ENCODE results near the gene UFM1. TPM values are rescaled to one million over a fixed set of nuclear protein-coding genes. Genes with fewer than 3 reads are reported as not detected.

UFM1 gene
- total and polyA plus RNA-seq, 2 of the 4 experiments (the other 2 are of a cell fraction), result 43.5 to 94.5 TPM

DNA sequence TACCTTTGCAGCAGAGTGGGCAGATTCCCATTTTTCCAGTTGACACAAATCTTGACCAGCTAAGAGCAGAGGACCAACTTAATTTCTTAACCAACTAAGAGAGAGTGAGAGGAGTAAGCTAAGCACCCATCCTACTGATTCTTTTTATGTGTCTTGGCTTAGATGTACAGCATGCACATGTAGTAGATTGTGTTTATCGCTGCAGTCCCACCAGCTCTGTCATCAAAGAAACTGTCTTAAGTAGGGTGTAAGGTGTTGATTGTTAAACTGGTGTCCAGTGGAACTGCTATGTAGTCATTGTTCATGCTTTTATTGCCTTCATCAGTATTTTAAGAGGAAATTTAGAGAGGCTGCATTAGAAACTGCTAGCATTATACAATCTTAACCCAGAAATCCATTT, 9.0 kb upstream of the UFM1 start:
- Histone ChIP-seq H3K14ac (replicated peaks; ENCODE audit: low read depth, low read length) (no peak overlapping the region), H3K36me3 (ENCODE audit: control insufficient read depth, insufficient read depth, low read length) (no peaks in the 10 kb centered on the region), H3K56ac (ENCODE audit: extremely low read depth, insufficient read depth, low read length) (no peak overlapping the region), H3K4me1 (ENCODE audit: control insufficient read depth, insufficient read depth, low read length) (no peaks in the 10 kb centered on the region), H2AFZ (replicated peaks; ENCODE audit: low read length, poor library complexity) (no peak overlapping the region), H2BK15ac (ENCODE audit: low read depth, low read length) (no peak overlapping the region), H3K4me2 (ENCODE audit: low read depth, low read length) (no peak overlapping the region), H4K20me1 (ENCODE audit: insufficient read depth, low read length) (no peaks in the 10 kb centered on the region), H3K27ac (ENCODE audit: insufficient read depth, low read length) (no peak overlapping the region), H3K18ac (ENCODE audit: low read depth, low read length) (no peak overlapping the region), H4K91ac (ENCODE audit: insufficient read depth, low read depth, low read length) (no peak overlapping the region), H2AK9ac (replicated peaks; ENCODE audit: low read depth, low read length, poor library complexity) (no peak overlapping the region), H2AK5ac (ENCODE audit: low read depth, low read length) (no peak overlapping the region), H2BK120ac (ENCODE audit: low read depth, low read length) (no peak overlapping the region), H3K23ac (ENCODE audit: low read depth, low read length) (no peak overlapping the region), H3K4ac (ENCODE audit: low read depth, low read length) (no peak overlapping the region), H2BK20ac (ENCODE audit: low read depth, low read length) (no peak overlapping the region), H4K8ac (ENCODE audit: low read depth in 2 of 2, low read length in 2 of 2) (no peak overlapping the region), H2BK5ac (ENCODE audit: low read depth, low read length, poor library complexity, severe bottlenecking) (no peak overlapping the region), H3K9ac (ENCODE audit: low read depth, low read length) (no peak overlapping the region), H3K79me1 (ENCODE audit: low read depth in 1 of 2, low read length in 2 of 2) (no peaks in the 10 kb centered on the region), H3K9me3 (ENCODE audit: control insufficient read depth, insufficient read depth, low read length) (no peaks in the 10 kb centered on the region), H3K9me1 (ENCODE audit: insufficient read depth, low read length) (no peaks in the 10 kb centered on the region), H3K27me3 (ENCODE audit: control insufficient read depth, insufficient read depth, low read length) (no peaks in the 10 kb centered on the region), H3K4me3 (ENCODE audit: insufficient read depth, low read depth, low read length) (no peak overlapping the region), H4K5ac (ENCODE audit: low read depth, low read length) (no peak overlapping the region)
- no peak for ATAC-seq (ENCODE audit: low read depth)
- no peak for DNase-seq
- intact Hi-C loops (cut with micrococcal nuclease), result loop anchor here (10.0 kb wide), 1 partner anchor 424 kb away; no protein-coding TSS in a partner anchor
- WGBS, 2 experiments (ENCODE audit: extremely low coverage in 2 of 2, insufficient read length in 1 of 2), result 80% methylated on average over 1 of the region's 1 CpG; no CpG with 5 or more reads in 1 of the 2 experiments
- no TSS peak for BruUV-seq (replicated peaks)
- POLR2A ChIA-PET (ENCODE audit: unreplicated experiment), result no interaction called here
- CTCF ChIA-PET, result no interaction called here
- in situ Hi-C loops (cut with MboI; ENCODE audit: low sequenced_read_pairs), result no loop called here
- dilution Hi-C loops (cut with HindIII; ENCODE audit: low sequenced_read_pairs, unreplicated experiment), result no loop called here
- TF ChIP-seq POLR2A (IDR thresholded peaks at IDR 0.05; ENCODE audit: low read depth, low read length) (no peak), CHD1 (IDR thresholded peaks at IDR 0.05; ENCODE audit: low read depth, low read length) (no peak), RCOR1 (IDR thresholded peaks at IDR 0.05; ENCODE audit: insufficient replicate concordance, low read length) (no peak), SMC3 (IDR thresholded peaks at IDR 0.05; ENCODE audit: low read depth, low read length) (no peak), MXI1 (IDR thresholded peaks at IDR 0.05; ENCODE audit: borderline replicate concordance, low read depth, low read length) (no peak), FOS (IDR thresholded peaks at IDR 0.05; ENCODE audit: low read depth, low read length) (no peak), CEBPB (IDR thresholded peaks at IDR 0.05; ENCODE audit: low read depth, low read length) (no peak), NFE2L2 (IDR thresholded peaks at IDR 0.05; ENCODE audit: low read depth, low read length) (no peak)
- TF ChIP-seq, protein P1, sequence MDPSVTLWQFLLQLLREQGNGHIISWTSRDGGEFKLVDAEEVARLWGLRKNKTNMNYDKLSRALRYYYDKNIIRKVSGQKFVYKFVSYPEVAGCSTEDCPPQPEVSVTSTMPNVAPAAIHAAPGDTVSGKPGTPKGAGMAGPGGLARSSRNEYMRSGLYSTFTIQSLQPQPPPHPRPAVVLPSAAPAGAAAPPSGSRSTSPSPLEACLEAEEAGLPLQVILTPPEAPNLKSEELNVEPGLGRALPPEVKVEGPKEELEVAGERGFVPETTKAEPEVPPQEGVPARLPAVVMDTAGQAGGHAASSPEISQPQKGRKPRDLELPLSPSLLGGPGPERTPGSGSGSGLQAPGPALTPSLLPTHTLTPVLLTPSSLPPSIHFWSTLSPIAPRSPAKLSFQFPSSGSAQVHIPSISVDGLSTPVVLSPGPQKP (IDR thresholded peaks at IDR 0.05; ENCODE audit: borderline replicate concordance, low read depth, low read length), result no peak
- TF ChIP-seq, protein P2, sequence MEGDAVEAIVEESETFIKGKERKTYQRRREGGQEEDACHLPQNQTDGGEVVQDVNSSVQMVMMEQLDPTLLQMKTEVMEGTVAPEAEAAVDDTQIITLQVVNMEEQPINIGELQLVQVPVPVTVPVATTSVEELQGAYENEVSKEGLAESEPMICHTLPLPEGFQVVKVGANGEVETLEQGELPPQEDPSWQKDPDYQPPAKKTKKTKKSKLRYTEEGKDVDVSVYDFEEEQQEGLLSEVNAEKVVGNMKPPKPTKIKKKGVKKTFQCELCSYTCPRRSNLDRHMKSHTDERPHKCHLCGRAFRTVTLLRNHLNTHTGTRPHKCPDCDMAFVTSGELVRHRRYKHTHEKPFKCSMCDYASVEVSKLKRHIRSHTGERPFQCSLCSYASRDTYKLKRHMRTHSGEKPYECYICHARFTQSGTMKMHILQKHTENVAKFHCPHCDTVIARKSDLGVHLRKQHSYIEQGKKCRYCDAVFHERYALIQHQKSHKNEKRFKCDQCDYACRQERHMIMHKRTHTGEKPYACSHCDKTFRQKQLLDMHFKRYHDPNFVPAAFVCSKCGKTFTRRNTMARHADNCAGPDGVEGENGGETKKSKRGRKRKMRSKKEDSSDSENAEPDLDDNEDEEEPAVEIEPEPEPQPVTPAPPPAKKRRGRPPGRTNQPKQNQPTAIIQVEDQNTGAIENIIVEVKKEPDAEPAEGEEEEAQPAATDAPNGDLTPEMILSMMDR (conservative IDR thresholded peaks at IDR 0.05; ENCODE audit: low read depth, low read length), result no peak
